Smooth muscle cell (in vitro differentiated cells): ENCODE measurements around the gene MCOLN3. TPM values are rescaled to one million over a fixed set of nuclear protein-coding genes. Genes with fewer than 3 reads are reported as not detected.

Experiments
- DNase-seq: peaks from one replicate; lab custom pipeline; 2025; ENCODE audit not compliant: unreplicated experiment; lab: John Stamatoyannopoulos, UW
- H2AFZ ChIP-seq: fragments of 200-600 bp; sonication (generic); 2 replicates; pipeline ENCODE4 v1.6.0; 2016; ENCODE audit warnings: antibody characterized with exemption, low read depth, mild to moderate bottlenecking
- H3F3A ChIP-seq: fragments of 200-600 bp; sonication (generic); 2 replicates; pipeline ENCODE4 v1.6.0; 2017; ENCODE audit warnings: antibody characterized with exemption, low read depth
- H3K27ac ChIP-seq: fragments of 200-600 bp; sonication (generic); 2 replicates; pipeline ENCODE4 v1.5.1; 2016; ENCODE audit warnings: low read depth, mild to moderate bottlenecking
- H3K27me3 ChIP-seq: fragments of 200-600 bp; sonication (generic); 2 replicates; pipeline ENCODE4 v1.6.1; 2016; ENCODE audit warnings: low read depth, mild to moderate bottlenecking
- H3K36me3 ChIP-seq: fragments of 200-600 bp; sonication (generic); 2 replicates; pipeline ENCODE4 v1.5.1; 2016; ENCODE audit warnings: low read depth
- H3K4me1 ChIP-seq: fragments of 200-600 bp; sonication (generic); 2 replicates; pipeline ENCODE4 v1.5.1; 2016; ENCODE audit warnings: low read depth
- H3K4me2 ChIP-seq: fragments of 200-600 bp; sonication (generic); 2 replicates; pipeline ENCODE4 v1.6.0; 2016; ENCODE audit warnings: mild to moderate bottlenecking
- H3K4me3 ChIP-seq: fragments of 200-600 bp; sonication (generic); 2 replicates; pipeline ENCODE4 v1.5.1; 2016; ENCODE audit warnings: mild to moderate bottlenecking
- H3K79me2 ChIP-seq: fragments of 200-600 bp; sonication (generic); 2 replicates; pipeline ENCODE4 v1.6.0; 2016; ENCODE audit warnings: low read depth, mild to moderate bottlenecking
- H3K9ac ChIP-seq: fragments of 200-600 bp; sonication (generic); 2 replicates; pipeline ENCODE4 v1.6.0; 2016; ENCODE audit warnings: low read depth
- H3K9me3 ChIP-seq: fragments of 200-600 bp; sonication (generic); replicated peaks from 2 replicates; pipeline ENCODE4 v1.5.1; 2016; ENCODE audit warnings: low read depth
- H4K20me1 ChIP-seq: fragments of 200-600 bp; sonication (generic); 2 replicates; pipeline ENCODE4 v1.6.0; 2016; ENCODE audit warnings: low read depth
- WGBS: methylation state at CpG from one replicate; pipeline ENCODE4 v1.1.7; 2016; ENCODE audit warnings: low lambda C conversion rate; 5-methylcytosine and 5-hydroxymethylcytosine counted together
- polyA plus RNA-seq: library from polyadenylated mRNA; unstranded; fragments of >200 nt; fragmentation: Nextera tagmentation; extraction: Ambion mirVana; gene quantifications from 2 replicates; pipeline ENCODE4 v1.2.1, GENCODE V29; 2016
- total RNA-seq: library from RNA; depleted of rRNA; stranded (reverse); fragments of >200 nt; gene quantifications from 2 replicates; pipeline ENCODE4 v1.2.3, GENCODE V29; 2014
- TF ChIP-seq, protein P1 (sequence below): fragments of 200-600 bp; sonication (generic); IDR thresholded peaks from 2 replicates; pipeline ENCODE4 v1.5.1; 2017; ENCODE audit warnings: borderline replicate concordance, mild to moderate bottlenecking, antibody characterized with exemption; ENCODE audit not compliant: insufficient read depth, poor library complexity, severe bottlenecking

The MCOLN3 gene
- total and polyA plus RNA-seq, 2 experiments from 2014 or later: 0.50 to 1.7 TPM

DNA sequence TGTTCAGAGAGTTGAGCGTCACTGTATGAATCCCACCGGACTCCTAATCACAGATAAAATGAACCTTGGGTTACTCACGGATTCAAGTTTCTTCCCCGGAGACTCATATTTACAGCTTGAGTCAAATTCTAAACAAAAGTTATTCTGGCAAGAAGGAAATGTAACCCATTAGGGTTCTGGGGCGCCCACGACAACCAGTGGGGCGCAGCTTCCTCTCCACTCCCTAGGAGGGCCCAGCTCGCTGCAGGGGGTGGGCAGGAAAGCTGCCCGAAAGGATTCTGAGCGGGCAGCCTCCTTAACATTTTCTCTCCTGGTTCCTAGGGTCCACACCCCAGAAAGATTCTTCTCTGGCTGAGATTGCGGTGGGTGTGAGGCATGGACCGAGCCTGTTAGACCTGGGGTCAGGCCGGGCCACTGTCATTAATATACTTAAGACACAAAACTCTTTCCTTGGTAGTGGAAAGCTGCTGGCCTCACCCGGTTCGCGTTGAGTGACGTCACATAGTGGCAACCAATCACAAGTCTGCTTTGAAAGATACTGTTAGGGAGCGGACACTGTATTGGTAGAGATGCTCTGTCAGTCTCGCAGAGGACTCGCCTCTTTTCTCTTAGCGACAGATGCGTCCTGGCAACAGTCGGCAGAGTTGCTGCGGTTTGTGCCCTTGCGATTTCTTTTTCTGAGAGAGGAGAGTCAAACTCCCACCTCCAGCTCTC lies 13.6 kb upstream of the MCOLN3 start:
- 11% methylated on average over 25 of the region's 25 CpGs for WGBS
- H2AFZ ChIP-seq: peak overlapping the region; percentile 65
- no peaks in the 10 kb centered on the region for H3K4me1 ChIP-seq
- H3K9ac ChIP-seq: peak overlapping the region; percentile 86
- no peaks in the 10 kb centered on the region for H3K9me3 ChIP-seq
- no peaks in the 10 kb centered on the region for H3K79me2 ChIP-seq
- TF ChIP-seq, protein P1, sequence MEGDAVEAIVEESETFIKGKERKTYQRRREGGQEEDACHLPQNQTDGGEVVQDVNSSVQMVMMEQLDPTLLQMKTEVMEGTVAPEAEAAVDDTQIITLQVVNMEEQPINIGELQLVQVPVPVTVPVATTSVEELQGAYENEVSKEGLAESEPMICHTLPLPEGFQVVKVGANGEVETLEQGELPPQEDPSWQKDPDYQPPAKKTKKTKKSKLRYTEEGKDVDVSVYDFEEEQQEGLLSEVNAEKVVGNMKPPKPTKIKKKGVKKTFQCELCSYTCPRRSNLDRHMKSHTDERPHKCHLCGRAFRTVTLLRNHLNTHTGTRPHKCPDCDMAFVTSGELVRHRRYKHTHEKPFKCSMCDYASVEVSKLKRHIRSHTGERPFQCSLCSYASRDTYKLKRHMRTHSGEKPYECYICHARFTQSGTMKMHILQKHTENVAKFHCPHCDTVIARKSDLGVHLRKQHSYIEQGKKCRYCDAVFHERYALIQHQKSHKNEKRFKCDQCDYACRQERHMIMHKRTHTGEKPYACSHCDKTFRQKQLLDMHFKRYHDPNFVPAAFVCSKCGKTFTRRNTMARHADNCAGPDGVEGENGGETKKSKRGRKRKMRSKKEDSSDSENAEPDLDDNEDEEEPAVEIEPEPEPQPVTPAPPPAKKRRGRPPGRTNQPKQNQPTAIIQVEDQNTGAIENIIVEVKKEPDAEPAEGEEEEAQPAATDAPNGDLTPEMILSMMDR: no peak
- peak overlapping the region; percentile 86 for H3K27ac ChIP-seq
- no peaks in the 10 kb centered on the region for H4K20me1 ChIP-seq
- peak overlapping the region; percentile 82 for H3K4me2 ChIP-seq
- H3K4me3 ChIP-seq: peak overlapping the region; percentile 51
- no peaks in the 10 kb centered on the region for H3F3A ChIP-seq
- DNase-seq: peak; percentile 58
- no peaks in the 10 kb centered on the region for H3K27me3 ChIP-seq
- no peaks in the 10 kb centered on the region for H3K36me3 ChIP-seq

DNA sequence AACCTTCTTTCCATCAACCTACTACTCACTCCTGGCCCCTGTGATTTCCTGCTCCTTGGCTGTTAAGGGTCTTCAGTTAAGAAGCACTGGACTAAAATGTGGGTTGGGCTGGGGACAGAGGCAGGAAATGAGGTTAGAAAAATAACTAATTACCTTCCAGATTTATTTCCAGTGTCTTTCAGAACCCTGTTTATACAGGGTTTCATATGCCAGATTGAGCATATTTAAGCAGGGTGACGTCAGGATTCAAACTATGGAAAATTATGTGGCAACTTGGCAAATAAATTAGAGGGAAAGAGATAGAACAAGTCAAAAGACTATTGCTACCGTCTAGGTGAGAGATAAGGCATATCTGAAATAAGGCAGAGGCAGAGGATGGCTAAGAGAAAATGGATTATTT lies 11.7 kb upstream of the MCOLN3 start:
- peaks cover 12% of the 10 kb centered on the region for H3K27me3 ChIP-seq
- H3K4me2 ChIP-seq: no peak overlapping the region
- no peak overlapping the region for H3K9ac ChIP-seq
- no peaks in the 10 kb centered on the region for H3K36me3 ChIP-seq
- no peak for DNase-seq
- 78% methylated on average over 2 of the region's 2 CpGs for WGBS
- H3K4me1 ChIP-seq: no peaks in the 10 kb centered on the region
- TF ChIP-seq, protein P1: no peak
- no peaks in the 10 kb centered on the region for H3K79me2 ChIP-seq
- H4K20me1 ChIP-seq: no peaks in the 10 kb centered on the region
- no peak overlapping the region for H3K27ac ChIP-seq
- no peak overlapping the region for H3K4me3 ChIP-seq
- H3F3A ChIP-seq: no peaks in the 10 kb centered on the region
- no peaks in the 10 kb centered on the region for H3K9me3 ChIP-seq
- no peak overlapping the region for H2AFZ ChIP-seq

DNA sequence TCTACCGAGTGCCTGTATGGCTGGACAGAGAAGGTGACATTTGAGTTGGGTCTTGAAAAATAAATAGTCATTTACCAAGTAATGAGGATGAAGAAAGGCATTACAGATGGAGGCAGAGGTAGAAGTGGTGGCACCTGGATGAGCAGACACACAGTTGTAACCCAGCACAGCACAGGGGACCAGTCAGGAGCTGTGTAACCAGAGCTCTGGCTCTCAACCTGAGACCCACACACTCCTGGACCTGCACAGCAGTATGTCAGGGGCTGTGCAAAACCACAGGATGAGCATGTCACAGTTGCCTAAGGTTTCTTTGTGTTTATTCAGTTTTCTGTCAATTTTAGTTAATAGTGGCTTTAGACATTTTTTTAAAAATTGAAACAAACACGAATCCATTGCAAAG lies 11.3 kb upstream of the MCOLN3 start:
- H3K27me3 ChIP-seq: peaks cover 12% of the 10 kb centered on the region
- DNase-seq: no peak
- H4K20me1 ChIP-seq: no peaks in the 10 kb centered on the region
- H2AFZ ChIP-seq: no peak overlapping the region
- H3K4me1 ChIP-seq: no peaks in the 10 kb centered on the region
- TF ChIP-seq, protein P1: no peak
- no peaks in the 10 kb centered on the region for H3K79me2 ChIP-seq
- H3K4me2 ChIP-seq: no peak overlapping the region
- no peaks in the 10 kb centered on the region for H3K9me3 ChIP-seq
- H3K9ac ChIP-seq: no peak overlapping the region
- H3K36me3 ChIP-seq: no peaks in the 10 kb centered on the region
- no peak overlapping the region for H3K27ac ChIP-seq
- H3K4me3 ChIP-seq: no peak overlapping the region
- 95% methylated on average over 2 of the region's 2 CpGs for WGBS
- H3F3A ChIP-seq: no peaks in the 10 kb centered on the region

GRCh38 chr1:85058786-85059185 lies 10.5 kb upstream of the MCOLN3 start:
- WGBS: 90% methylated on average over 1 of the region's 1 CpG
- no peak overlapping the region for H3K4me3 ChIP-seq
- no peak overlapping the region for H3K9ac ChIP-seq
- no peaks in the 10 kb centered on the region for H3K9me3 ChIP-seq
- no peak overlapping the region for H3K4me2 ChIP-seq
- no peaks in the 10 kb centered on the region for H3K36me3 ChIP-seq
- H4K20me1 ChIP-seq: no peaks in the 10 kb centered on the region
- no peaks in the 10 kb centered on the region for H3F3A ChIP-seq
- no peaks in the 10 kb centered on the region for H3K79me2 ChIP-seq
- no peaks in the 10 kb centered on the region for H3K4me1 ChIP-seq
- TF ChIP-seq, protein P1: no peak
- peaks cover 12% of the 10 kb centered on the region for H3K27me3 ChIP-seq
- DNase-seq: no peak
- H3K27ac ChIP-seq: no peak overlapping the region
- H2AFZ ChIP-seq: no peak overlapping the region
